ENCODE measurements around the gene RAB25.

- TF ChIP-seq CTCF (IDR thresholded peaks at IDR 0.05) (no peak), TCF7L2 (IDR thresholded peaks at IDR 0.05; ENCODE audit: low read depth, low read length) (no peak), POLR2AphosphoS5 (IDR thresholded peaks at IDR 0.05; ENCODE audit: low read depth, low read length) (no peak), REST (IDR thresholded peaks at IDR 0.05; ENCODE audit: insufficient read depth in 1 of 2, low read depth in 2 of 2, low read length in 1 of 2) (no peak)
Measured at GRCh38 chr1:156063997-156064285, 3.0 kb downstream of the RAB25 start.
